HG03103 (cell line): ENCODE measurements around the gene ATP9B.
"Not testable (repeated sequence)": the region's sequence is repeated elsewhere in the genome, so short reads cannot be mapped to it uniquely, and the experiment has no call there.

Source experiments
- ATAC-seq: cut with Tn5 transposase; IDR thresholded peaks from one replicate; pipeline ENCODE4 v1.9.1; 2021; ENCODE audit warnings: low read depth; ENCODE audit not compliant: unreplicated experiment

ATP9B gene

GRCh38 chr18:79375441-79376154 is 306.4 kb downstream of the ATP9B start:
- no peak for ATAC-seq

- not testable (repeated sequence) for ATAC-seq
Measured at GRCh38 chr18:79376661-79377060, 307.5 kb downstream of the ATP9B start.

- no peak for ATAC-seq
Measured at GRCh38 chr18:79377187-79377891, 308.1 kb downstream of the ATP9B start.

GRCh38 chr18:79378536-79379250 is 309.5 kb downstream of the ATP9B start:
- ATAC-seq: peak; percentile 43

GRCh38 chr18:79379251-79379905 is 310.2 kb downstream of the ATP9B start:
- ATAC-seq: no peak

GRCh38 chr18:79379931-79380815 is 311.0 kb downstream of the ATP9B start:
- no peak for ATAC-seq

GRCh38 chr18:79380816-79381806 is 311.9 kb downstream of the ATP9B start:
- peak; percentile 40 for ATAC-seq

- ATAC-seq: no peak
Measured at GRCh38 chr18:79381811-79382311, 312.7 kb downstream of the ATP9B start.

- ATAC-seq: no peak
Measured at GRCh38 chr18:79382681-79383387, 313.6 kb downstream of the ATP9B start.

GRCh38 chr18:79383388-79384056 is 314.3 kb downstream of the ATP9B start:
- no peak for ATAC-seq

- no peak for ATAC-seq
Measured at GRCh38 chr18:79384151-79384807, 315.1 kb downstream of the ATP9B start.

- ATAC-seq: no peak
Measured at GRCh38 chr18:79384834-79385233, 315.6 kb downstream of the ATP9B start.

GRCh38 chr18:79385326-79385707 is 316.1 kb downstream of the ATP9B start:
- no peak for ATAC-seq

- ATAC-seq: no peak
Measured at GRCh38 chr18:79385708-79386341, 316.6 kb downstream of the ATP9B start.

GRCh38 chr18:79386547-79386946 is 317.4 kb downstream of the ATP9B start:
- ATAC-seq: no peak

- no peak for ATAC-seq
Measured at GRCh38 chr18:79387214-79387613, 318.0 kb downstream of the ATP9B start.

GRCh38 chr18:79387615-79388014 is 318.4 kb downstream of the ATP9B start:
- ATAC-seq: no peak
